ENCODE data around the gene GLIPR1. TPM values are rescaled to one million over a fixed set of nuclear protein-coding genes. Genes with fewer than 3 reads are reported as not detected.

The GLIPR1 gene
- total and polyA plus RNA-seq, 10 of the 15 experiments (the other 5 are each of a cell fraction or from before 2014, with no cell fraction given) = 18.2 to 62.6 (median 32.2) TPM

DNA sequence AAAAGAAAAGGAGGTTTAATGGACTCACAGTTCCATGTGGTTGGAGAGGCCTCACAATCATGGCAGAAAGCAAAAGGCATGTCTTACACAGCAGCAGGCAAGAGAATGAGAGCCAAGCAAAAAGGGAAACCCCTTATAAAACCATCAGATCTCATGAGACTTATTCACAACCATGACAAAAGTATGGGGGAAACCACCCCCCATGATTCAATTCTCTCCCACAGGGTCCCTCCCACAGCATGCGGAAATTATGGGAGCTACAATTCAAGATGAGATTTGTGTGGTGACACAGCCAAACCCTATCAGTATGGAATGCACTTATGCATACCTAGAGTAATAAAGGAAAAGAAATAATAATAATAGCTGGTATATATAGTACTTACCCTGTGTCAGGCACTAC is 4.5 kb upstream of the GLIPR1 start:
- SMC1A ChIA-PET (ENCODE audit: uncharacterized antibody, unreplicated experiment) = interaction anchor here (0.6 to 2.4 kb wide), 5 partner anchors 8 to 39 kb away, joined by 3 to 6 read pairs (median 4); no protein-coding TSS in a partner anchor
- CTCF ChIA-PET = interaction anchor here (0.5 to 4.2 kb wide), 3 partner anchors 8 to 142 kb away, joined by 3 to 24 read pairs (median 3); partner anchors contain the start of gene GLIPR1L1
- no peak for ATAC-seq
- Histone ChIP-seq H3K79me2 (ENCODE audit: control insufficient read depth, insufficient read depth, low read length) (no peaks in the 10 kb centered on the region), H3K4me3 (no peak overlapping the region), H2AFZ (ENCODE audit: control insufficient read depth, low read depth, low read length) (no peak overlapping the region), H3K9ac (ENCODE audit: control insufficient read depth, insufficient read depth, low read length) (no peak overlapping the region), H3K4me2 (ENCODE audit: control insufficient read depth, insufficient read depth) (no peak overlapping the region), H3K27ac (ENCODE audit: control insufficient read depth, insufficient read depth) (no peak overlapping the region), H4K20me1 (ENCODE audit: control insufficient read depth, insufficient read depth) (no peaks in the 10 kb centered on the region), H3K9me3 (replicated peaks; ENCODE audit: control insufficient read depth, insufficient read depth, low read length) (no peaks in the 10 kb centered on the region), H3K4me1 (ENCODE audit: control insufficient read depth, insufficient read depth, low read length) (peaks cover 21% of the 10 kb centered on the region), H3K27me3 (replicated peaks in 1 of 2; ENCODE audit: control insufficient read depth in 2 of 2, insufficient read depth in 2 of 2, low read length in 1 of 2) (no peaks in the 10 kb centered on the region), H3K36me3 (ENCODE audit: control insufficient read depth in 2 of 2, insufficient read depth in 2 of 2, low read length in 1 of 2) (no peaks in the 10 kb centered on the region)
- RAD21 ChIA-PET (ENCODE audit: unreplicated experiment) = interaction anchor here (1.1 to 1.5 kb wide), 2 partner anchors 9 to 50 kb away, joined by 3 read pairs; no protein-coding TSS in a partner anchor
- POLR2A ChIA-PET = interaction anchor here (0.7 kb wide), 3 partner anchors 36 to 85 kb away, joined by 4 to 8 read pairs (median 4); partner anchors contain the start of gene GLIPR1L2
- BruUV-seq (replicated peaks) = no TSS peak
- in situ Hi-C loops (cut with MboI) = loop anchor here (25.0 kb wide), 1 partner anchor 789 kb away; no protein-coding TSS in a partner anchor
- no peak for DNase-seq (ENCODE audit: low read depth, low spot score)
- no peak for FAIRE-seq
- TF ChIP-seq RELA (IDR thresholded peaks at IDR 0.05; ENCODE audit: borderline replicate concordance, partially characterized antibody) (no peak), ZNF622 (IDR thresholded peaks at IDR 0.05) (no peak), ATF7 (IDR thresholded peaks at IDR 0.05; ENCODE audit: low read depth) (no peak), MEF2B (IDR thresholded peaks at IDR 0.05; ENCODE audit: partially characterized antibody, poor library complexity, severe bottlenecking) (peak; percentile 32), SRF (IDR thresholded peaks at IDR 0.05; ENCODE audit: low read depth in 2 of 2, low read length in 2 of 2) (no peak)
- 95% methylated on average over 1 of the region's 1 CpG for WGBS (ENCODE audit: insufficient coverage, insufficient replicate concordance, low lambda C conversion rate, missing lambda C conversion rate)
- intact Hi-C loops (cut with micrococcal nuclease; ENCODE audit: unreplicated experiment) = no loop called here

DNA sequence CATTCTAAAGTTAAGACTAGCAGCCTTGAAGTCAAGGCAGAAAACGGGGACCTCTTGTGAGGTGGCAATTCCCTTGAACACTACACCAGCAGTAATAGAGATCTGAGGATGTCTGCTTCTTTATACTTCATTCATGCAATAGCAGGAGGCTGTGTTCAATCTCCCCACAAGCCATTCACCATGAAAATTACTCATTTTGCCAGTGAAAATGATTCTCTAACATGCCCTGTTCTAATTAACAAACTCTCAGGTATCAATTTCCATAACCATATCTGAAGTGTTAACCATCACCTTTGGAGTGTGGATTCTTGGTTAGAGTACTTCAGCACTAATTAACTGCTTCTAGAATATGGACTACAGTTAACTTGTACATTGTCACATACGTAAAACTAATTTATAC is 3.4 kb upstream of the GLIPR1 start:
- RAD21 ChIA-PET (ENCODE audit: unreplicated experiment) = interaction anchor here (1.1 to 1.5 kb wide), 2 partner anchors 8 to 49 kb away, joined by 3 read pairs; no protein-coding TSS in a partner anchor
- CTCF ChIA-PET = interaction anchor here (1.4 to 5.5 kb wide), 3 partner anchors 15 to 143 kb away, joined by 4 to 46 read pairs (median 24); partner anchors contain the start of genes GLIPR1L1 and GLIPR1L2
- Histone ChIP-seq H3K79me2 (ENCODE audit: control insufficient read depth, insufficient read depth, low read length) (peaks cover 9% of the 10 kb centered on the region), H3K9ac (ENCODE audit: control insufficient read depth, insufficient read depth, low read length) (no peak overlapping the region), H3K27ac (ENCODE audit: control insufficient read depth, insufficient read depth) (no peak overlapping the region), H2AFZ (ENCODE audit: control insufficient read depth, low read depth, low read length) (no peak overlapping the region), H3K27me3 (replicated peaks in 1 of 2; ENCODE audit: control insufficient read depth in 2 of 2, insufficient read depth in 2 of 2, low read length in 1 of 2) (no peaks in the 10 kb centered on the region), H4K20me1 (ENCODE audit: control insufficient read depth, insufficient read depth) (no peaks in the 10 kb centered on the region), H3K4me3 (no peak overlapping the region), H3K9me3 (replicated peaks; ENCODE audit: control insufficient read depth, insufficient read depth, low read length) (no peaks in the 10 kb centered on the region), H3K4me1 (ENCODE audit: control insufficient read depth, insufficient read depth, low read length) (peaks cover 27% of the 10 kb centered on the region), H3K4me2 (ENCODE audit: control insufficient read depth, insufficient read depth) (no peak overlapping the region), H3K36me3 (ENCODE audit: control insufficient read depth in 2 of 2, insufficient read depth in 2 of 2, low read length in 1 of 2) (no peaks in the 10 kb centered on the region)
- POLR2A ChIA-PET = interaction anchor here (1.4 to 2.1 kb wide), 2 partner anchors 9 to 86 kb away, joined by 4 to 5 read pairs; partner anchors contain the start of gene GLIPR1L2
- 48% methylated on average over 2 of the region's 2 CpGs for WGBS (ENCODE audit: insufficient coverage, insufficient replicate concordance, low lambda C conversion rate, missing lambda C conversion rate)
- FAIRE-seq (no peak), DNase-seq (ENCODE audit: low read depth, low spot score) (no peak), ATAC-seq (peak; percentile 10)
- no TSS peak for BruUV-seq (replicated peaks)
- SMC1A ChIA-PET (ENCODE audit: uncharacterized antibody, unreplicated experiment) = interaction anchor here (1.2 to 2.4 kb wide), 4 partner anchors 7 to 40 kb away, joined by 3 to 6 read pairs (median 4); no protein-coding TSS in a partner anchor
- intact Hi-C loops (cut with micrococcal nuclease; ENCODE audit: unreplicated experiment) = no loop called here
- in situ Hi-C loops (cut with MboI) = loop anchor here (25.0 kb wide), 1 partner anchor 790 kb away; no protein-coding TSS in a partner anchor
- TF ChIP-seq TCF12 (IDR thresholded peaks at IDR 0.05; ENCODE audit: low read depth, low read length) (no peak), JUND (IDR thresholded peaks at IDR 0.05; ENCODE audit: low read depth, low read length) (no peak), BMI1 (IDR thresholded peaks at IDR 0.05; ENCODE audit: borderline replicate concordance) (no peak), SMAD1 (IDR thresholded peaks at IDR 0.05; ENCODE audit: low read depth, partially characterized antibody) (no peak), BCL11A (IDR thresholded peaks at IDR 0.05; ENCODE audit: low read depth, low read length) (peak; percentile 30; the same call in 1 of the 2 replicates), MEF2A (IDR thresholded peaks at IDR 0.05; ENCODE audit: insufficient read depth, low read depth, low read length) (no peak), CBX5 (IDR thresholded peaks at IDR 0.05; ENCODE audit: low read depth) (no peak)
- TF ChIP-seq, protein P1, sequence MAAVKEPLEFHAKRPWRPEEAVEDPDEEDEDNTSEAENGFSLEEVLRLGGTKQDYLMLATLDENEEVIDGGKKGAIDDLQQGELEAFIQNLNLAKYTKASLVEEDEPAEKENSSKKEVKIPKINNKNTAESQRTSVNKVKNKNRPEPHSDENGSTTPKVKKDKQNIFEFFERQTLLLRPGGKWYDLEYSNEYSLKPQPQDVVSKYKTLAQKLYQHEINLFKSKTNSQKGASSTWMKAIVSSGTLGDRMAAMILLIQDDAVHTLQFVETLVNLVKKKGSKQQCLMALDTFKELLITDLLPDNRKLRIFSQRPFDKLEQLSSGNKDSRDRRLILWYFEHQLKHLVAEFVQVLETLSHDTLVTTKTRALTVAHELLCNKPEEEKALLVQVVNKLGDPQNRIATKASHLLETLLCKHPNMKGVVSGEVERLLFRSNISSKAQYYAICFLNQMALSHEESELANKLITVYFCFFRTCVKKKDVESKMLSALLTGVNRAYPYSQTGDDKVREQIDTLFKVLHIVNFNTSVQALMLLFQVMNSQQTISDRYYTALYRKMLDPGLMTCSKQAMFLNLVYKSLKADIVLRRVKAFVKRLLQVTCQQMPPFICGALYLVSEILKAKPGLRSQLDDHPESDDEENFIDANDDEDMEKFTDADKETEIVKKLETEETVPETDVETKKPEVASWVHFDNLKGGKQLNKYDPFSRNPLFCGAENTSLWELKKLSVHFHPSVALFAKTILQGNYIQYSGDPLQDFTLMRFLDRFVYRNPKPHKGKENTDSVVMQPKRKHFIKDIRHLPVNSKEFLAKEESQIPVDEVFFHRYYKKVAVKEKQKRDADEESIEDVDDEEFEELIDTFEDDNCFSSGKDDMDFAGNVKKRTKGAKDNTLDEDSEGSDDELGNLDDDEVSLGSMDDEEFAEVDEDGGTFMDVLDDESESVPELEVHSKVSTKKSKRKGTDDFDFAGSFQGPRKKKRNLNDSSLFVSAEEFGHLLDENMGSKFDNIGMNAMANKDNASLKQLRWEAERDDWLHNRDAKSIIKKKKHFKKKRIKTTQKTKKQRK (IDR thresholded peaks at IDR 0.05; ENCODE audit: low read depth, low read length) = no peak
- TF ChIP-seq, protein P2, sequence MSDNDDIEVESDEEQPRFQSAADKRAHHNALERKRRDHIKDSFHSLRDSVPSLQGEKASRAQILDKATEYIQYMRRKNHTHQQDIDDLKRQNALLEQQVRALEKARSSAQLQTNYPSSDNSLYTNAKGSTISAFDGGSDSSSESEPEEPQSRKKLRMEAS (IDR thresholded peaks at IDR 0.05; ENCODE audit: low read depth, low read length) = no peak

Data from GM12878 (cell line).